IMR-90 (cell line): ENCODE measurements around the gene SYNM. TPM values are rescaled to one million over a fixed set of nuclear protein-coding genes. Genes with fewer than 3 reads are reported as not detected.

Source experiments
- ATAC-seq: fragments of 200-7000 bp; cut with Tn5 transposase; 2 replicates; pipeline ENCODE4 v1.9.1; 2020; ENCODE audit warnings: low read depth, mild to moderate bottlenecking, moderate library complexity
- BruUV-seq: library from RNA; stranded (reverse); fragments of 400-500 nt; replicated peaks from 2 replicates; lab custom pipeline; 2021; lab: Mats Ljungman, UMichigan
- CTCF ChIA-PET: fragments of 300-600 bp; formaldehyde crosslinking; extraction: SDS; loops from one replicate; lab custom pipeline; 2021; ENCODE audit warnings: antibody characterized with exemption; lab: Yijun Ruan, JAX
- POLR2A ChIA-PET: fragments of 300-600 bp; sonication (Branson Sonifier 250); formaldehyde crosslinking; loops from one replicate; lab custom pipeline; 2022; ENCODE audit warnings: antibody characterized with exemption; ENCODE audit not compliant: unreplicated experiment; lab: Charles Lee
- DNase-seq: peaks from one replicate; pipeline ENCODE4 v3.0.0; 2013
- H2AFZ ChIP-seq: replicated peaks from 2 replicates; pipeline ENCODE3; 2013; ENCODE audit warnings: low read length, mild to moderate bottlenecking; ENCODE audit not compliant: poor library complexity
- H2AK5ac ChIP-seq: 2 replicates; pipeline ENCODE4 v1.6.1; 2013; ENCODE audit warnings: low read depth, low read length, inconsistent platforms
- H2AK9ac ChIP-seq: replicated peaks from 2 replicates; pipeline ENCODE3; 2013; ENCODE audit warnings: mild to moderate bottlenecking, low read depth, low read length, moderate library complexity; ENCODE audit not compliant: poor library complexity
- H2BK120ac ChIP-seq: 2 replicates; pipeline ENCODE4 v1.6.1; 2013; ENCODE audit warnings: low read depth, low read length, inconsistent platforms
- H2BK15ac ChIP-seq: 3 replicates; pipeline ENCODE4 v1.6.1; 2013; ENCODE audit warnings: low read depth, low read length, inconsistent platforms
- H2BK20ac ChIP-seq: 2 replicates; pipeline ENCODE4 v1.6.1; 2013; ENCODE audit warnings: low read depth, mild to moderate bottlenecking, inconsistent platforms, low read length, moderate library complexity
- H2BK5ac ChIP-seq: 2 replicates; pipeline ENCODE4 v1.6.1; 2013; ENCODE audit warnings: mild to moderate bottlenecking, low read depth, low read length, inconsistent platforms; ENCODE audit not compliant: poor library complexity, severe bottlenecking
- H3K14ac ChIP-seq: replicated peaks from 2 replicates; pipeline ENCODE4 v1.6.1; 2013; ENCODE audit warnings: low read depth, low read length, inconsistent platforms
- H3K18ac ChIP-seq: 2 replicates; pipeline ENCODE4 v1.6.1; 2013; ENCODE audit warnings: low read depth, low read length, control low read depth
- H3K23ac ChIP-seq: 2 replicates; pipeline ENCODE4 v1.6.1; 2013; ENCODE audit warnings: low read depth, low read length, inconsistent platforms
- H3K27ac ChIP-seq: 2 replicates; pipeline ENCODE4 v1.5.1; 2013; ENCODE audit warnings: mild to moderate bottlenecking, control low read depth, low read length; ENCODE audit not compliant: insufficient read depth
- H3K27me3 ChIP-seq: 2 replicates; pipeline ENCODE4 v1.6.1; 2013; ENCODE audit warnings: low read length; ENCODE audit not compliant: control insufficient read depth, insufficient read depth
- H3K36me3 ChIP-seq: 2 replicates; pipeline ENCODE4 v1.6.1; 2013; ENCODE audit warnings: low read length, mixed read lengths; ENCODE audit not compliant: control insufficient read depth, insufficient read depth
- H3K4ac ChIP-seq: 2 replicates; pipeline ENCODE4 v1.6.1; 2013; ENCODE audit warnings: low read depth, low read length, inconsistent platforms
- H3K4me1 ChIP-seq: 2 replicates; pipeline ENCODE4 v1.6.1; 2013; ENCODE audit warnings: low read length, mixed read lengths; ENCODE audit not compliant: control insufficient read depth, insufficient read depth
- H3K4me2 ChIP-seq: 2 replicates; pipeline ENCODE4 v1.6.1; 2013; ENCODE audit warnings: low read depth, mild to moderate bottlenecking, control low read depth, low read length, moderate library complexity
- H3K4me3 ChIP-seq: 2 replicates; pipeline ENCODE4 v1.5.1; 2013; ENCODE audit warnings: low read depth, mild to moderate bottlenecking, control low read depth, low read length, moderate library complexity; ENCODE audit not compliant: insufficient read depth
- H3K56ac ChIP-seq: 2 replicates; pipeline ENCODE4 v1.6.1; 2013; ENCODE audit warnings: low read length, inconsistent platforms; ENCODE audit not compliant: insufficient read depth; ENCODE audit errors: extremely low read depth
- H3K79me1 ChIP-seq, 2 experiments: 2 replicates each; pipeline ENCODE4 v1.6.1; 2013; ENCODE audit warnings: low read length in 2 of 2, inconsistent platforms in 1 of 2, low read depth in 1 of 2
- H3K9ac ChIP-seq: 2 replicates; pipeline ENCODE4 v1.6.1; 2013; ENCODE audit warnings: low read depth, low read length, control low read depth
- H3K9me1 ChIP-seq: 2 replicates; pipeline ENCODE4 v1.6.1; 2013; ENCODE audit warnings: low read length, inconsistent platforms; ENCODE audit not compliant: insufficient read depth
- H3K9me3 ChIP-seq: 2 replicates; pipeline ENCODE4 v1.6.1; 2013; ENCODE audit warnings: low read length; ENCODE audit not compliant: control insufficient read depth, insufficient read depth
- H4K20me1 ChIP-seq: 2 replicates; pipeline ENCODE4 v1.6.1; 2013; ENCODE audit warnings: low read length, inconsistent platforms; ENCODE audit not compliant: insufficient read depth
- H4K5ac ChIP-seq: 2 replicates; pipeline ENCODE4 v1.6.1; 2013; ENCODE audit warnings: mild to moderate bottlenecking, low read depth, low read length, control low read depth
- H4K8ac ChIP-seq, 2 experiments: 2 replicates each; pipeline ENCODE4 v1.6.1; 2013; ENCODE audit warnings: low read depth in 2 of 2, low read length in 2 of 2, control low read depth in 1 of 2, inconsistent platforms in 1 of 2
- H4K91ac ChIP-seq: 2 replicates; pipeline ENCODE4 v1.6.1; 2013; ENCODE audit warnings: low read depth, low read length, inconsistent platforms; ENCODE audit not compliant: insufficient read depth
- BHLHE40 ChIP-seq: fragments of 150-350 bp; IDR thresholded peaks from 2 replicates; pipeline ENCODE4 v1.6.1; 2016; ENCODE audit warnings: mild to moderate bottlenecking, low read depth, low read length
- CEBPB ChIP-seq: IDR thresholded peaks from 2 replicates; pipeline ENCODE4 v1.6.1; 2012; ENCODE audit warnings: low read depth, low read length, improper control_type of control experiment
- CHD1 ChIP-seq: IDR thresholded peaks from 2 replicates; pipeline ENCODE4 v1.6.1; 2012; ENCODE audit warnings: low read depth, low read length, improper control_type of control experiment
- CTCF ChIP-seq: conservative IDR thresholded peaks from 2 replicates; pipeline ENCODE4 v1.5.1; 2012; ENCODE audit warnings: mild to moderate bottlenecking, low read depth, low read length, improper control_type of control experiment
- FOS ChIP-seq: fragments of 150-350 bp; IDR thresholded peaks from 2 replicates; pipeline ENCODE4 v1.6.1; 2016; ENCODE audit warnings: low read depth, low read length
- MAFK ChIP-seq: IDR thresholded peaks from 2 replicates; pipeline ENCODE4 v1.6.1; 2012; ENCODE audit warnings: low read depth, low read length, improper control_type of control experiment
- MAZ ChIP-seq: IDR thresholded peaks from 2 replicates; pipeline ENCODE4 v1.6.1; 2012; ENCODE audit warnings: low read depth, mild to moderate bottlenecking, low read length, improper control_type of control experiment, moderate library complexity, borderline replicate concordance
- MXI1 ChIP-seq: IDR thresholded peaks from 2 replicates; pipeline ENCODE4 v1.6.1; 2012; ENCODE audit warnings: low read depth, mild to moderate bottlenecking, low read length, moderate library complexity, borderline replicate concordance
- NFE2L2 ChIP-seq: fragments of 150-350 bp; IDR thresholded peaks from 2 replicates; pipeline ENCODE4 v1.6.1; 2016; ENCODE audit warnings: low read depth, mild to moderate bottlenecking, low read length
- POLR2A ChIP-seq: IDR thresholded peaks from 2 replicates; pipeline ENCODE4 v1.6.1; 2012; ENCODE audit warnings: mild to moderate bottlenecking, low read depth, low read length
- RAD21 ChIP-seq: IDR thresholded peaks from 2 replicates; pipeline ENCODE4 v1.6.1; 2012; ENCODE audit warnings: low read length, improper control_type of control experiment
- RCOR1 ChIP-seq: IDR thresholded peaks from 2 replicates; pipeline ENCODE4 v1.6.1; 2012; ENCODE audit warnings: mild to moderate bottlenecking, low read length, improper control_type of control experiment; ENCODE audit not compliant: insufficient replicate concordance
- RFX5 ChIP-seq: IDR thresholded peaks from 2 replicates; pipeline ENCODE4 v1.8.0; 2012; ENCODE audit warnings: low read depth, mild to moderate bottlenecking, low read length, moderate library complexity
- SMC3 ChIP-seq: fragments of 150-350 bp; IDR thresholded peaks from 2 replicates; pipeline ENCODE4 v1.6.1; 2016; ENCODE audit warnings: low read depth, mild to moderate bottlenecking, antibody characterized with exemption, low read length, moderate library complexity
- WGBS, 2 experiments: methylation state at CpG; one replicate each; pipeline versions ENCODE4 v1.1.5 to v1.1.7; 2013; ENCODE audit warnings: missing lambda C conversion rate in 2 of 2; ENCODE audit not compliant: insufficient read length in 1 of 2; ENCODE audit errors: extremely low coverage in 2 of 2; 5-methylcytosine and 5-hydroxymethylcytosine counted together
- dilution Hi-C: fragments of 300-500 bp; cut with HindIII; formaldehyde crosslinking; loops from one replicate; pipeline ENCODE4 v1.14.3; 2018; ENCODE audit warnings: low sequenced_read_pairs; ENCODE audit not compliant: unreplicated experiment
- in situ Hi-C: fragments of 300-500 bp; cut with MboI; formaldehyde crosslinking; loops from 3 replicates; pipeline ENCODE4 v1.14.3; 2019; ENCODE audit warnings: low sequenced_read_pairs, inconsistent platforms, mixed read lengths
- intact Hi-C: fragments of 100-400 bp; cut with micrococcal nuclease; formaldehyde crosslinking; loops from 2 replicates; pipeline ENCODE4 v1.10.0; 2022
- polyA plus RNA-seq, 3 experiments: library from polyadenylated mRNA; depleted of rRNA; stranded (reverse); fragments of >200 nt; gene quantifications; 2 replicates each; pipeline ENCODE4 v1.2.3, GENCODE V29; 2012; ENCODE audit warnings: low replicate concordance in 1 of 3
- total RNA-seq: library from RNA; depleted of rRNA; stranded (reverse); fragments of >200 nt; gene quantifications from 2 replicates; pipeline ENCODE4 v1.2.3, GENCODE V29; 2012
- TF ChIP-seq, protein P1 (sequence below): fragments of 150-350 bp; IDR thresholded peaks from 2 replicates; pipeline ENCODE4 v1.6.1; 2016; ENCODE audit warnings: low read depth, mild to moderate bottlenecking, low read length, moderate library complexity, borderline replicate concordance
- TF ChIP-seq, protein P2 (sequence below): fragments of 150-350 bp; IDR thresholded peaks from 2 replicates; pipeline ENCODE4 v1.6.1; 2017; ENCODE audit warnings: mild to moderate bottlenecking, antibody characterized with exemption, low read length, low read depth

Gene SYNM
- total and polyA plus RNA-seq, 2 of the 4 experiments (the other 2 are of a cell fraction), result 2.1 to 3.4 TPM

GRCh38 chr15:99154271-99154670 lies 49.4 kb downstream of the SYNM start:
- Histone ChIP-seq H3K4me1 (peaks cover 14% of the 10 kb centered on the region), H2AK9ac (peak overlapping the region; percentile 71), H3K4me3 (no peak overlapping the region), H3K79me1 (peaks cover 0 to 16% of the 10 kb centered on the region in 2 experiments; a peak in 1 of 4 replicates), H3K36me3 (peaks cover 11% of the 10 kb centered on the region), H2AK5ac (no peak overlapping the region), H2BK20ac (no peak overlapping the region), H3K27me3 (no peaks in the 10 kb centered on the region), H3K23ac (no peak overlapping the region), H2AFZ (no peak overlapping the region), H3K9me1 (peaks cover 23% of the 10 kb centered on the region; the same call in 1 of the 2 replicates), H3K9me3 (no peaks in the 10 kb centered on the region), H3K18ac (no peak overlapping the region), H4K91ac (no peak overlapping the region), H4K5ac (no peak overlapping the region), H3K4ac (no peak overlapping the region), H4K8ac (peak overlapping the region in 1 of 2 experiments; percentile 19; a peak in 1 of 4 replicates), H3K56ac (no peak overlapping the region), H3K4me2 (no peak overlapping the region), H3K9ac (no peak overlapping the region), H4K20me1 (no peaks in the 10 kb centered on the region), H2BK5ac (no peak overlapping the region), H2BK120ac (no peak overlapping the region), H2BK15ac (no peak overlapping the region), H3K14ac (peak overlapping the region; percentile 25; the same call in 1 of the 2 replicates), H3K27ac (no peak overlapping the region)
- peak; percentile 29 for DNase-seq
- no TSS peak for BruUV-seq
- POLR2A ChIA-PET, result no interaction called here
- ATAC-seq, result no peak
- WGBS, 2 experiments, result no CpG with 5 or more reads among the region's 2 CpGs
- TF ChIP-seq CHD1 (no peak), MAFK (no peak), CTCF (no peak), NFE2L2 (no peak), BHLHE40 (no peak), RAD21 (no peak), CEBPB (no peak), POLR2A (no peak), SMC3 (no peak), RFX5 (no peak), FOS (no peak), MXI1 (no peak), MAZ (no peak), RCOR1 (no peak)
- TF ChIP-seq, protein P1, sequence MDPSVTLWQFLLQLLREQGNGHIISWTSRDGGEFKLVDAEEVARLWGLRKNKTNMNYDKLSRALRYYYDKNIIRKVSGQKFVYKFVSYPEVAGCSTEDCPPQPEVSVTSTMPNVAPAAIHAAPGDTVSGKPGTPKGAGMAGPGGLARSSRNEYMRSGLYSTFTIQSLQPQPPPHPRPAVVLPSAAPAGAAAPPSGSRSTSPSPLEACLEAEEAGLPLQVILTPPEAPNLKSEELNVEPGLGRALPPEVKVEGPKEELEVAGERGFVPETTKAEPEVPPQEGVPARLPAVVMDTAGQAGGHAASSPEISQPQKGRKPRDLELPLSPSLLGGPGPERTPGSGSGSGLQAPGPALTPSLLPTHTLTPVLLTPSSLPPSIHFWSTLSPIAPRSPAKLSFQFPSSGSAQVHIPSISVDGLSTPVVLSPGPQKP, result no peak
- TF ChIP-seq, protein P2, sequence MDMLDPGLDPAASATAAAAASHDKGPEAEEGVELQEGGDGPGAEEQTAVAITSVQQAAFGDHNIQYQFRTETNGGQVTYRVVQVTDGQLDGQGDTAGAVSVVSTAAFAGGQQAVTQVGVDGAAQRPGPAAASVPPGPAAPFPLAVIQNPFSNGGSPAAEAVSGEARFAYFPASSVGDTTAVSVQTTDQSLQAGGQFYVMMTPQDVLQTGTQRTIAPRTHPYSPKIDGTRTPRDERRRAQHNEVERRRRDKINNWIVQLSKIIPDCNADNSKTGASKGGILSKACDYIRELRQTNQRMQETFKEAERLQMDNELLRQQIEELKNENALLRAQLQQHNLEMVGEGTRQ, result no peak
- dilution Hi-C loops (no loop called here), intact Hi-C loops (no loop called here), in situ Hi-C loops (no loop called here)
- CTCF ChIA-PET, result no interaction called here
